ENCODE results near the gene GPATCH2L. TPM values are rescaled to one million over a fixed set of nuclear protein-coding genes. Genes with fewer than 3 reads are reported as not detected.
A peak's percentile ranks its signal among the peaks of the same experiment; 100 is the strongest.

The GPATCH2L gene
- total RNA-seq, 2 donors from 2014 or later: 111 to 116 TPM

DNA sequence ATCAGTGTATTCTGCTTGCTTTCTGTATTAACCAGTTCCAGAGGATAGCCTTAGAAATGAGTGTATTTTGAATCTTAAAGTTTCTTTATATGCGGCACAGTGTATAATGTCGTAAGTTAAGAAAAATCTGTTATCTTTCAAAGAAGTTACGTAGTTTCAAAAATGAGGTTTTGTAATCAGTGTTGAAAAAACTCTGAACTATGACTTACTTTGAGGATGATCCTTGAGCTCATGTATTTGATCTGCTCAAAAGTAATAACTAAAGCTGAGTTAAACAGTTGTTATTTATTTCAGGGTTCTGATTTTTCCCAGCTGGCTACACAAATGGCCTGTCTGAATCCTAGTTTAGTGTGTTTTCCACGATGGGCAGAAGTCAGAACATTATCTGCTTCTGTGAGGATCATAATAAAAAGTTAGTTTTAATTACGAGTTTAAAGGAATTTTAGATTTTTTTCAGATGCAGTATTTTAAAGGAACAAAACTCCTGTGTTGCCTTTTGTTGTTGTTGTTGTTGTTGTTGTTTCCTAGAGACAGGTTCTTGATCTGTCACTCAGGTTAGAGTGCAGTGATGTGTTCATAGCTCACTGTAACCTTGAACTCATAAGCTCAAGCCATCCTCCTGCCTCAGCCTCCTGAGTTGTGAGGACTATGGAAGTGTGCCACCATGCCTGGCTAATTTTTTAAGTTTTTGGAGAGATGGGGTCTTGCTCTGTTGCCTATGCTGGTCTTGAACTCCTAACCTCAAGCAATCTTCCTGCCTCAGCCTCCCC lies 52.9 kb downstream of the GPATCH2L start:
- Histone ChIP-seq H3K4me3 (ENCODE audit: low read length) (no peak overlapping the region), H3K9me3 (ENCODE audit: control insufficient read depth, low read length) (peaks cover 4% of the 10 kb centered on the region), H3K9ac (ENCODE audit: extremely low read depth, low read length, poor library complexity, severe bottlenecking) (no peak overlapping the region), H3K27me3 (ENCODE audit: control insufficient read depth, insufficient read depth, low read length, poor library complexity, severe bottlenecking) (no peaks in the 10 kb centered on the region), H3K4me1 (ENCODE audit: control insufficient read depth, insufficient read depth, low read length) (no peaks in the 10 kb centered on the region), H3K27ac (ENCODE audit: low read depth, low read length) (no peak overlapping the region), H3K36me3 (ENCODE audit: control insufficient read depth, insufficient read depth, low read length) (peaks cover 60% of the 10 kb centered on the region)
- Mint-ChIP-seq H3K27ac (no peak overlapping the region), H3K4me1 (peaks cover 17% of the 10 kb centered on the region), H3K27me3 (ENCODE audit: insufficient read depth) (no peaks in the 10 kb centered on the region), H3K4me3 (no peak overlapping the region), H3K36me3 (ENCODE audit: low read depth) (peaks cover 62% of the 10 kb centered on the region), H3K9me3 (no peaks in the 10 kb centered on the region)
- whole genome bisulfite sequencing, 2 experiments (ENCODE audit: insufficient coverage in 1 of 2, insufficient read length in 1 of 2): 95 to 96% methylated on average over 5 of the region's 5 CpGs
- DNase-seq: no peak
- TF ChIP-seq, protein P1, sequence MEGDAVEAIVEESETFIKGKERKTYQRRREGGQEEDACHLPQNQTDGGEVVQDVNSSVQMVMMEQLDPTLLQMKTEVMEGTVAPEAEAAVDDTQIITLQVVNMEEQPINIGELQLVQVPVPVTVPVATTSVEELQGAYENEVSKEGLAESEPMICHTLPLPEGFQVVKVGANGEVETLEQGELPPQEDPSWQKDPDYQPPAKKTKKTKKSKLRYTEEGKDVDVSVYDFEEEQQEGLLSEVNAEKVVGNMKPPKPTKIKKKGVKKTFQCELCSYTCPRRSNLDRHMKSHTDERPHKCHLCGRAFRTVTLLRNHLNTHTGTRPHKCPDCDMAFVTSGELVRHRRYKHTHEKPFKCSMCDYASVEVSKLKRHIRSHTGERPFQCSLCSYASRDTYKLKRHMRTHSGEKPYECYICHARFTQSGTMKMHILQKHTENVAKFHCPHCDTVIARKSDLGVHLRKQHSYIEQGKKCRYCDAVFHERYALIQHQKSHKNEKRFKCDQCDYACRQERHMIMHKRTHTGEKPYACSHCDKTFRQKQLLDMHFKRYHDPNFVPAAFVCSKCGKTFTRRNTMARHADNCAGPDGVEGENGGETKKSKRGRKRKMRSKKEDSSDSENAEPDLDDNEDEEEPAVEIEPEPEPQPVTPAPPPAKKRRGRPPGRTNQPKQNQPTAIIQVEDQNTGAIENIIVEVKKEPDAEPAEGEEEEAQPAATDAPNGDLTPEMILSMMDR (conservative IDR thresholded peaks at IDR 0.05): no peak

DNA sequence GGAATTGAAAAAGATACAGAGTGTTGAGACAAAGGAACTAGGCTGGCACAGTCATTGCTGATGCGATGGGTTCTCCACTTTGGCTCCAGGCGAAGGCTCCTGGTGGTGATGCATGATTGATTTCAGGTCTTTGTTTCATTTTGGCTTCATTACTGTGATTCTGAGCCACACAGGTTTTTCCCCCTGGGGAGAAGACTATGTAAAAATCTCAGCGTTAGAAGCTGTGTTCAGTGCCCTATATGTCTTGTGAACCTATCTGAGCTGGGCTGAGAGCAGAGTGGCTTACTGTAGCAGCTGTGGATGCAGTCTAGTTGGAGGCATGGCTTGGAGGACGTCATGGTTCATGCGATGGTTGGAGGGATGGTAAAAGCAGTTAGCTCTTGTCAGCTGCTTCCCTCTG lies 54.0 kb downstream of the GPATCH2L start:
- Histone ChIP-seq H3K27ac (ENCODE audit: low read depth, low read length) (no peak overlapping the region), H3K9ac (ENCODE audit: extremely low read depth, low read length, poor library complexity, severe bottlenecking) (no peak overlapping the region), H3K4me1 (ENCODE audit: control insufficient read depth, insufficient read depth, low read length) (no peaks in the 10 kb centered on the region), H3K27me3 (ENCODE audit: control insufficient read depth, insufficient read depth, low read length, poor library complexity, severe bottlenecking) (no peaks in the 10 kb centered on the region), H3K4me3 (ENCODE audit: low read length) (no peak overlapping the region), H3K9me3 (ENCODE audit: control insufficient read depth, low read length) (no peaks in the 10 kb centered on the region), H3K36me3 (ENCODE audit: control insufficient read depth, insufficient read depth, low read length) (peaks cover 50% of the 10 kb centered on the region)
- H3K9me3 Mint-ChIP-seq: no peaks in the 10 kb centered on the region
- 97 to 100% methylated on average over 5 of the region's 5 CpGs for WGBS, 2 experiments (ENCODE audit: insufficient coverage in 1 of 2, insufficient read length in 1 of 2)
- H3K4me1 Mint-ChIP-seq: peaks cover 17% of the 10 kb centered on the region
- TF ChIP-seq, protein P1 (conservative IDR thresholded peaks at IDR 0.05): no peak
- H3K27ac Mint-ChIP-seq: peak overlapping the region; percentile 20
- H3K36me3 Mint-ChIP-seq (ENCODE audit: low read depth): peaks cover 52% of the 10 kb centered on the region
- no peak overlapping the region for H3K4me3 Mint-ChIP-seq
- DNase-seq: no peak
- no peaks in the 10 kb centered on the region for H3K27me3 Mint-ChIP-seq (ENCODE audit: insufficient read depth)

DNA sequence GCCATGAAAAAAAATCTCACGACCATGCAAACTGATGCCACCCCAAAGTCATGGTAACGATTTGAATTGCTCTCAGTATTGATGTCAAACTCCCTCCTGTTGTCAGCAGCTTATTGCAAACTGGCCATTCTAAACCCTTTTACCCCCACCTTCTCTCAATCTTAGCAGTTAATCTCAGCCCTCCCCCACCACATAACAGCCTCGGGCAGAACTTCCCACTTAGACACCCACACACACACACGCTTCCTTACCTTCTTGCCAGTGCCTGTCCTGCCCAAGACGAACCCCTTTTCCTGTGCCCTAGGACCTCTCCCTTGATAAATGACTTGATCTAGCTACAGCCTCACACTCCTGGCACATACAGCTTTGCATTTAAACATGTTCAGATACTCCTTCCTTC lies 56.6 kb downstream of the GPATCH2L start:
- Mint-ChIP-seq H3K4me1 (peaks cover 17% of the 10 kb centered on the region), H3K27ac (no peak overlapping the region), H3K36me3 (ENCODE audit: low read depth) (peaks cover 30% of the 10 kb centered on the region), H3K9me3 (no peaks in the 10 kb centered on the region), H3K27me3 (ENCODE audit: insufficient read depth) (no peaks in the 10 kb centered on the region), H3K4me3 (no peak overlapping the region)
- no peak overlapping the region for H3K9ac ChIP-seq (ENCODE audit: extremely low read depth, low read length, poor library complexity, severe bottlenecking)
- peaks cover 25% of the 10 kb centered on the region for H3K36me3 ChIP-seq (ENCODE audit: control insufficient read depth, insufficient read depth, low read length)
- H3K9me3 ChIP-seq (ENCODE audit: control insufficient read depth, low read length): peaks cover 2% of the 10 kb centered on the region
- DNase-seq: no peak
- H3K4me3 ChIP-seq (ENCODE audit: low read length): no peak overlapping the region
- WGBS, 2 experiments (ENCODE audit: insufficient coverage in 1 of 2, insufficient read length in 1 of 2): 73 to 74% methylated on average over 5 of the region's 5 CpGs
- H3K27me3 ChIP-seq (ENCODE audit: control insufficient read depth, insufficient read depth, low read length, poor library complexity, severe bottlenecking): no peaks in the 10 kb centered on the region
- TF ChIP-seq, protein P1 (conservative IDR thresholded peaks at IDR 0.05): no peak
- no peaks in the 10 kb centered on the region for H3K4me1 ChIP-seq (ENCODE audit: control insufficient read depth, insufficient read depth, low read length)
- no peak overlapping the region for H3K27ac ChIP-seq (ENCODE audit: low read depth, low read length)

Data from endodermal cell (in vitro differentiated cells).